SK-N-MC (cell line): ENCODE results near the gene ERCC6L.

Experiments
- EZH2 ChIP-seq: fragments of 200-600 bp; sonication (generic); IDR thresholded peaks from one replicate; pipeline ENCODE4 v1.6.1; 2017; ENCODE audit warnings: antibody characterized with exemption
- FOXP2 ChIP-seq: optimal IDR thresholded peaks from 2 replicates; pipeline ENCODE3; 2011; ENCODE audit warnings: mild to moderate bottlenecking, moderate library complexity; ENCODE audit not compliant: insufficient read depth; ENCODE audit errors: extremely low read length, control extremely low read depth
- POLR2AphosphoS5 ChIP-seq: IDR thresholded peaks from 2 replicates; pipeline ENCODE4 v1.6.1; 2012; ENCODE audit warnings: mild to moderate bottlenecking, low read depth, low read length, borderline replicate concordance

DNA sequence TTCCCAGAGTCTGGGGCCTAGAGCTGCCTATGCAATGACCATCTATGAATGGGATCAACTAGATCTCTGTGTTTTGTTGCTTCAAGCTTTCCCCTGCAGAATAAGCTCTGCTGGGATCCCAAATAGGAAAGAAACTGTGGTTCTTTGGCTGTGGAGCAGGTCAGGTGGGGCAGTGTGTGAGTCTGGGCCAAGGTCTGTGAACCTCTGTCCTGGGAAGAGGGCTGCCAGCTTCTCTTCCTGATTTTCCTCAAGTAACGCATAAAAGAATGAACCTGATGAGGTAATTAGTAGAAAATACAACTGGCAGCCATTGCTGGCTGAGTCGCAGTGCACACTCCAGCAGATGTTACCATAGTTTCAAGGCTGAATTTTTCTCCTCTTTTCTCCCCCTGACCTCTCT, 61.8 kb downstream of the ERCC6L start:
- no peak for TF ChIP-seq FOXP2
- TF ChIP-seq EZH2, result no peak
- TF ChIP-seq POLR2AphosphoS5, result no peak
